GM12875 (cell line): Measurements from ENCODE around the gene GJA1.

Experiments
- H3K4me3 ChIP-seq: one replicate; pipeline ENCODE4 v1.5.1; 2011; ENCODE audit warnings: low read depth, low read length, control low read depth
- TF ChIP-seq, protein P1 (sequence below): IDR thresholded peaks from 2 replicates; pipeline ENCODE4 v1.5.1; 2011; ENCODE audit warnings: low read depth, mild to moderate bottlenecking, control low read depth, inconsistent platforms, low read length, moderate library complexity, borderline replicate concordance; ENCODE audit not compliant: insufficient read depth

Gene GJA1

DNA sequence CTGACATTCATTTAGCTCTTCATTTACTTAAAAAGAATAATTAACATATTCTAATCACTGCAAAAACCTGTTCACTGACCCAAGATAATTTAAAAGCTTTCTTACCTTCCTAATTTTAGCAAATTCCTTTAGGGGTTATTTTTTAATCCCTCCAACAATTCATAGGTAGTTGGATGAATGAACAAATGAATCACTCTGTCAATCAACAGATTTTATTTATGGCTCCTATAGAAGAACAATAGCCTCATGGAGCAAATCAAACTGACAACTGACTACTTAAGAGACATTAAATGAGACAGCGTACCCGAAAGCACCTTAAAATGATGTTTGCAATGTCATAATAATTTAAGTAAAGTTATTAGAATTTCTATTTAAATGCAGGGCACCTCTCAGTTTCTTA is 31.5 kb upstream of the GJA1 start:
- H3K4me3 ChIP-seq, result no peak overlapping the region
- TF ChIP-seq, protein P1, sequence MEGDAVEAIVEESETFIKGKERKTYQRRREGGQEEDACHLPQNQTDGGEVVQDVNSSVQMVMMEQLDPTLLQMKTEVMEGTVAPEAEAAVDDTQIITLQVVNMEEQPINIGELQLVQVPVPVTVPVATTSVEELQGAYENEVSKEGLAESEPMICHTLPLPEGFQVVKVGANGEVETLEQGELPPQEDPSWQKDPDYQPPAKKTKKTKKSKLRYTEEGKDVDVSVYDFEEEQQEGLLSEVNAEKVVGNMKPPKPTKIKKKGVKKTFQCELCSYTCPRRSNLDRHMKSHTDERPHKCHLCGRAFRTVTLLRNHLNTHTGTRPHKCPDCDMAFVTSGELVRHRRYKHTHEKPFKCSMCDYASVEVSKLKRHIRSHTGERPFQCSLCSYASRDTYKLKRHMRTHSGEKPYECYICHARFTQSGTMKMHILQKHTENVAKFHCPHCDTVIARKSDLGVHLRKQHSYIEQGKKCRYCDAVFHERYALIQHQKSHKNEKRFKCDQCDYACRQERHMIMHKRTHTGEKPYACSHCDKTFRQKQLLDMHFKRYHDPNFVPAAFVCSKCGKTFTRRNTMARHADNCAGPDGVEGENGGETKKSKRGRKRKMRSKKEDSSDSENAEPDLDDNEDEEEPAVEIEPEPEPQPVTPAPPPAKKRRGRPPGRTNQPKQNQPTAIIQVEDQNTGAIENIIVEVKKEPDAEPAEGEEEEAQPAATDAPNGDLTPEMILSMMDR, result no peak

DNA sequence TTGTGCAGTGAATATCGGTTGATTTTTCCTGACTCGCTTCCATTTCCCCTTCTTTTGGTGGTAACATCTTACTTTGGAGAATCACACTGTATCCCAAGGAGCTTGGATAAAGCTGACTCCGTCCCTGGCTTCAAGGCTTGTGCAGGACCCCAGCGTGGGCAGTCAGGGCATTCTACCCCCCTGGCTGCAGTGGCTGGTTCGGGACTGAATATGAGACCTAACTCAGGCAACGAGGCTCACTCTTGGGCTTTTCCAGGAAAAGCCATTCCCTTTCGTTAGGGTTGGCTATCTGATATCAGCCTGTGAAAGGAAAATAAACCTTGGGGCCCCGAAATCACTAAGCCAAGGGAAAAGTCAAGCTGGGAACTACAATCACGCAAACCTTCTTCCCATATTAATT is 30.1 kb upstream of the GJA1 start:
- no peak overlapping the region for H3K4me3 ChIP-seq
- TF ChIP-seq, protein P1, result no peak

DNA sequence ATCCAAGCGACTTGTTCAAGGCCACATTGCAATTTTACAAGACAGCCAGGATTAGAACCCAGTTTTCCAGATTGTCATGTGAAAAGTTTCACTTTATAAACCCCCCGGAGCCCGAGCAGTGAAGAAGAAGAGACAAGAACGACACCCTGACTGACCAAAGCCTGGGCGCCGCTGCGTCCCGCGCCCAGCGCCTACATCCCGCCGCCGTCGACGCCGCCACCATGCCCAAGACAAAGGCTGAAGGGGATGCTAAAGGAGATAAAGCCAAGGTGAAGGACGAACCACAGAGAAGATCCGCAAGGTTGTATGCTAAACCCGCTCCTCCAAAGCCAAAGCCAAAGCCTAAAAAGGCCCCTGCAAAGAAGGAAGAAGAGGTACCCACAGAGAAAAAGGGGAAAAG is 27.1 kb upstream of the GJA1 start:
- H3K4me3 ChIP-seq, result no peak overlapping the region
- TF ChIP-seq, protein P1, result no peak

DNA sequence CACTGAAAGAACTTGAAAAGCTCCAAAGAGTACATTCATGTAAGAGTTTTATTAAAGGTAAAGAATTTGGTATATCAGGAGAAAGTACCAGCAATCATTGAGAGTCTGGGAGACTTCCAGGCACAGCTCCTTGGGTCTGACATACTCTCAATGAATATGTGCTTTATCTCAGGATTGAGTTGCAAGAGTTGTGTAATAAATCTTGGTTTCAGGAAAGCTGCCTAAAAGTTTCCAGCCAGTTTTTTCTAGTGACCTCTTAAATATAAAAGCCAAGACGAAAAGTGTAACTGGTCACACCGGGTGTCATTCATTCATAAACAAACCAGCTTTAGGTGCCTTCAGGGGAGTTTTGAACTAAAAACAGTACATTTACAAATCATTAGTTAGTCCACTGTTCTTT is 21.6 kb upstream of the GJA1 start:
- TF ChIP-seq, protein P1, result no peak
- H3K4me3 ChIP-seq, result no peak overlapping the region

DNA sequence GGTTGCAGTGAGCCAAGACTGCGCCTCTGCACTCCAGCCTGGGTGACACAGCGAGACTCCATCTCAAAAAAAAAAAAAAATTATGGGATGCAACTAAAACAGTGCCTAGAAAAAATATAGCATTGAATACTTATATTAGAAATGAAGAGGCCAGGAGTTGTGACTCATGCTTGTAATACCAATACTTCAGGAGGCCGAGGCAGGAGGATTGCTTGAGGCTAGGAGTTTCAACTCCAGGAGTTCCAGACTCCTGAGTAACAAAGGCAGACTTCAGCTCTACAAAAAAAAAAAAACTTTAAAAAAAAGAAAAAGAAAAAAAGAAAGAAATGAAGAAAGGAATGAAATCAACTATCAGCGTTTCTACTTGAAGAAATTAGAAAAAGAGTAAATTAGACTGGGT is 17.1 kb upstream of the GJA1 start:
- TF ChIP-seq, protein P1, result no peak
- no peak overlapping the region for H3K4me3 ChIP-seq

DNA sequence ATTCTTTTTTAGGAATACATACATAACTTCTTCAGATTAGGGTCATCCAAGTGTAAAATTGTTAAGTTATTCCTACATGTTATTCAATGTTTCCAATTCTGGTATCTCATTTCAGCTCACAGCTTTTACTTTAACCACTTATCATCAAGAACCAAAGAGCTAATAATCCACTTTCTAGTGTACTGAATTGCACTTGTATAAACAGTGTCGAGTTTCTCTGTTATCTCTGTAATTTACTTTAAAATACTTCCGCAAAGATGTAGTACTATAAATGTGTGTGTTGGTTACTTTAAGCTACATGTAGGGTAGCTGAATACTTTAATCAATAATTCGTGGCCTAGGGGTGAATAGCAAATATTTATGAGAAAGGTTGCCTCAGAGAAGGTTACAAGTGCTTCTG is 8.8 kb upstream of the GJA1 start:
- H3K4me3 ChIP-seq, result no peak overlapping the region
- TF ChIP-seq, protein P1, result no peak

DNA sequence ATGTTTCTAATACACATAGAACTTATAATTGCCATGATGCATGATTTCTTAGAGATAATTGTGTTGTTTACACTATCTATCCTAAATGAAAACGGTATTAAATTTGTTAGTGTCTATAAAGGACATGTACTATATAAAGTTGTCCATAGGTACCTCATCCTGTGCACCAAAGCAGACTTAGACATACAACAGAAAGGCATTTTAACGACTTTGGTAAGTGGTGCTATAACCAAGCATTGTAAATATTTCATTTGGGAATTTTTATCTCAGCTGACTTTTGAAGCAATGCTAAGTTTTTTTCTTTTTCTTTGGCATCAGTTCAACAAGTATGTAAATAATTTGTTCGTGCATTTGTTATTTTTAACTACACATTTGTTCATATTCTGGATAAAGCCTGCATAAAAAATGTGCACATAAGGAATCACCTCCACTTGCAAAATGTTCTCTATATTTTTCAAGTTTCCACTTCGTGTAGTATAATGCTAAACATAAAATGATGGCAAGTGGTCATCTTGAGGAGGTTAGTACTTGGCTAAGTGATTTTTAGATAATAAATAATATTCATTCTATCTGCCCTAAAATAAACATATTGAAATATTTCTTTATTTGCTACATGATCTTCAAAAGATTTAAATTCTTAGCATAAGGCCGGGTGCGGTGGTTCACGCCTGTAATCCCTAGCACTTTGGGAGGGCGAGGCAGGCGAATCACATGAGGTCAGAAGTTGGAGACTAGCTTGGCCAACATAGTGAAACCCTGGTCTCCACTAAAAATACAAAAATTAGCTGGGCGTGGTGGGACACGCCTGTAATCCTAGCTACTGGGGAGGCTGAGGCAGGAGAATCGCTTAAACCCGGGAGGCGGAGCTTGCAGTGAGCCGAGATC is 6.3 kb upstream of the GJA1 start:
- H3K4me3 ChIP-seq, result no peak overlapping the region
- TF ChIP-seq, protein P1, result no peak
